IPS-18a (cell line): ENCODE results near the gene SPSB1.

Experiments used
- H3K27ac ChIP-seq: one replicate; pipeline ENCODE4 v1.5.1; 2013; ENCODE audit warnings: low read length
- H3K27me3 ChIP-seq: one replicate; pipeline ENCODE4 v1.6.1; 2013; ENCODE audit warnings: mild to moderate bottlenecking, low read length; ENCODE audit not compliant: control insufficient read depth, insufficient read depth
- H3K36me3 ChIP-seq: one replicate; pipeline ENCODE4 v1.6.1; 2013; ENCODE audit warnings: low read depth, low read length; ENCODE audit not compliant: control insufficient read depth
- H3K4me1 ChIP-seq: one replicate; pipeline ENCODE4 v1.6.1; 2013; ENCODE audit warnings: low read depth, low read length; ENCODE audit not compliant: control insufficient read depth
- H3K4me3 ChIP-seq: one replicate; pipeline ENCODE4 v1.5.1; 2013; ENCODE audit warnings: low read length
- H3K9ac ChIP-seq: one replicate; pipeline ENCODE4 v1.6.1; 2013; ENCODE audit warnings: mild to moderate bottlenecking, low read length, moderate library complexity
- H3K9me3 ChIP-seq: one replicate; pipeline ENCODE4 v1.6.1; 2013; ENCODE audit warnings: low read depth, low read length; ENCODE audit not compliant: control insufficient read depth

Gene SPSB1

GRCh38 chr1:9282696-9282955 is 10.1 kb upstream of the SPSB1 start:
- Histone ChIP-seq H3K9me3 (no peaks in the 10 kb centered on the region), H3K27ac (no peak overlapping the region), H3K4me3 (no peak overlapping the region), H3K36me3 (no peaks in the 10 kb centered on the region), H3K9ac (no peak overlapping the region), H3K27me3 (no peaks in the 10 kb centered on the region), H3K4me1 (peaks cover 3% of the 10 kb centered on the region)

DNA sequence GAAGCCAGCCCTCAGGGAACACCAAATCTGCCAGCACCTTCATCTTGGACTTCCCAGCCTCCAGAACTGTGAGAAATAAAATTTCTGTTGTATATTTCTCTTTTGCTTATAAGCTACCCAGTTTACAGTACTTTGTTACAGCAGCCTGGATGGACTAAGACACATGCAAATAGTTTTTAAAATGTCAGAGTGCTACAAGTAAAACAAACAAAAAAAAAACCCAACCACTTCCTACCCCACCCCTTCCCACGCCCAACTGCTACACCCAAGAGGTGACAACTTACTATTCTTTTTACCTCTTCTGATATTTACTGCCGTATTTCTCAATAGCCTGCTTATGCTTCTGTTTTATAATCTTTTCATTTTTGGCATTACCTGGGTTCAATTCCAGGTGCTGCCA is 8.6 kb upstream of the SPSB1 start:
- no peak overlapping the region for H3K4me3 ChIP-seq
- peaks cover 3% of the 10 kb centered on the region for H3K4me1 ChIP-seq
- no peaks in the 10 kb centered on the region for H3K36me3 ChIP-seq
- H3K9ac ChIP-seq: no peak overlapping the region
- no peaks in the 10 kb centered on the region for H3K9me3 ChIP-seq
- H3K27ac ChIP-seq: no peak overlapping the region
- no peaks in the 10 kb centered on the region for H3K27me3 ChIP-seq

DNA sequence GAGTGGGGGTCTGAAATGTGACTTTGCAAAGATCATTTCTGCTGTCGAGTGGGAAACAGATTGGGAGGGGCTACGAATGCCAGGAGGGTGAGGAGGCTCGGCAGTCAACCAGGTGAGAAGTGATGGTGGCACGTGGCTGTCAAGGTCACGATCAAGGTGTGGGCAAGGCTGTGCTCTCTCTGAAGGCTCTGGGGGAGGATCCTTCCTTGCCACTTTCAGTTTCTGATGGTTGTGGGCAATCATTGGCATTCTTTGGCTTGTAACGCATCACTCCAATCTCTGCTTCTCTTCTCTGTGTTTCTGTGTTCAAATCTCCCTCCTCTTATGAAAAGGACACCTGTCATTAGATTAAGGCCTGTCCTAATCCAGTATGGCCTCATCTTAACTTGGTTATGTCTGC is 6.1 kb upstream of the SPSB1 start:
- H3K27ac ChIP-seq: no peak overlapping the region

DNA sequence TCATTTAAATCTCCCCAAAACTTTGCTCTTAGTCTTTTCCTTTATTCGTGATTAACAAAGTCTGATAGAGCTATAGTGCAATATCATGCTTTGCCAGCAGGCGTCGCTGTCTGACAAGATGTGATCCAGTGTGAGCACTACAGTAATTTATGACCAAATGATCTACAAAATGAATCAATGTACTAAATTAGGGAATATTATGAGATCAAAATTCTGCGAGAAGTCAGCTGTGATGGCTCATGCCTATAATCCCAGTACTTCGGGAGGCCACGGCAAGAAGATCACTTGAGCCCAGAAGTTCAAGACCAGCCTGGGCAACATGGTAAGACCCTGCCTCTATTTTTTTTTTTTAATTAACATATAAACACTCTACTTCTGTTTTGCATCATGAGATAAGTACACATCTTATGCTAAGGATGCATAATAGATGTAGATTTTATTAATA is 3.6 kb upstream of the SPSB1 start:
- Histone ChIP-seq H3K36me3 (no peaks in the 10 kb centered on the region), H3K27ac (no peak overlapping the region), H3K9ac (no peak overlapping the region), H3K27me3 (peaks cover 19% of the 10 kb centered on the region), H3K9me3 (no peaks in the 10 kb centered on the region), H3K4me3 (no peak overlapping the region), H3K4me1 (no peaks in the 10 kb centered on the region)

More for the DNA sequence above, 6.1 kb upstream of the SPSB1 start:
- Histone ChIP-seq H3K27me3 (peaks cover 2% of the 10 kb centered on the region), H3K36me3 (no peaks in the 10 kb centered on the region), H3K4me1 (no peaks in the 10 kb centered on the region), H3K9me3 (no peaks in the 10 kb centered on the region), H3K9ac (no peak overlapping the region), H3K4me3 (no peak overlapping the region)

DNA sequence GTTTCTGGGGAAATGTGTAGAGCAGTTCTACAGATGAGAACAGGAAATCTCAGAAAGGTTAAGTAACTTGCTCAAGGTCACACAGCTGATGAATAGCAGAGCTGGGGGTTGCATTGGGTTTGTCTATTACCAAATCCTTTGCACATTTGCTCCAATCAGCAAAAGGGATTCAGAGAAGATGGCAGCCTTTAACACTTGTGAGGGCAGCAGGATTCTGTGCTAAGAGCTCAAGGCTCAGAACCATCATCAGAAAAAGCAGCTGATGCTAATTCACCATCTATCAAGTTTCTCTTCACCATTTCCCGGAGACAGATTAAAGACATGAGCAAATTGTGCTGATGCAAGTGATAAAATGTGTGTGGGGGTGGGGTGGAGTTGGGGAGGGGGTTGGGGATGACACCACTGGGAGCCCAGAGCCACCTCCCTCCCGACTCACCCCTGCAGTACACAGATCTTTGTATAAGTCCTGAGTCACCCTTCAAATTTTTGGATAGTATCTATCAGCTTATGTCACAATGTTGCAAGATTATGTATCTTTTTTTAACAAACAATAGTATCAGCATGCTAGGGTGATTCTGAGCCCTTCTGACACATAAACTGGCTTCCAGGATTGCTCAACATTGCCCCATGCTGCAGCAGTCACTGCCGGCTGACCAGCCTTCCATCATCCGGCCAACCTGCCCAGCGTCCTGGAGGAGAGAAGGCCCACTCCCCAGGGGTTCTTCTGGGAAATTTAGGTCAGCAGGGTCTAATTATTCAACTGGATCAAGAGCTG is 2.8 kb upstream of the SPSB1 start:
- peaks cover 27% of the 10 kb centered on the region for H3K27me3 ChIP-seq
- no peak overlapping the region for H3K9ac ChIP-seq
- no peaks in the 10 kb centered on the region for H3K9me3 ChIP-seq
- no peak overlapping the region for H3K27ac ChIP-seq
- H3K36me3 ChIP-seq: no peaks in the 10 kb centered on the region
- H3K4me1 ChIP-seq: no peaks in the 10 kb centered on the region
- no peak overlapping the region for H3K4me3 ChIP-seq

DNA sequence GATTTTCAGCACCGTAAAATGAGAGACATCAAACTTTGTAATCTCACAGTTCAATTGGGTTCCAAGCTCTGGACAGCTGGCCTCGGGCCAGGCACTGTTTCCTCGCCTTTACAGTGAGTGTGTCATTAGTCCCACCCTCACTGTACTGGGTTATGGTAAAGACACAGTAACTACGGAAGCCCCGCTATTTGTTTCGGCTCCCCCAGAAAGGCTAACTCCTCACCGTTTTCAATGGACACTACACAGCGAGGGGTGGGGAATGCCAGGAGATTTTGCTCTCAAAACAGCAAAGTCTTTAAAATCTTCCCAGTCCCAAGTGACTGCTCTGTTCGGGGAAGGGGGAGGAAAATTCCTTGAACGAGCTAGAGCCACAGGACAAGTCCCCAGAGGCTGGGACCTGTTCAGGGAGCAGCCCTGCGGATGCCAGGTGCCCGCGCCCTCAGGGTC is 757 bp upstream of the SPSB1 start:
- Histone ChIP-seq H3K9me3 (no peaks in the 10 kb centered on the region), H3K4me3 (peak overlapping the region; percentile 55), H3K36me3 (no peaks in the 10 kb centered on the region), H3K27ac (no peak overlapping the region), H3K9ac (no peak overlapping the region), H3K27me3 (peaks cover 28% of the 10 kb centered on the region), H3K4me1 (no peaks in the 10 kb centered on the region)

DNA sequence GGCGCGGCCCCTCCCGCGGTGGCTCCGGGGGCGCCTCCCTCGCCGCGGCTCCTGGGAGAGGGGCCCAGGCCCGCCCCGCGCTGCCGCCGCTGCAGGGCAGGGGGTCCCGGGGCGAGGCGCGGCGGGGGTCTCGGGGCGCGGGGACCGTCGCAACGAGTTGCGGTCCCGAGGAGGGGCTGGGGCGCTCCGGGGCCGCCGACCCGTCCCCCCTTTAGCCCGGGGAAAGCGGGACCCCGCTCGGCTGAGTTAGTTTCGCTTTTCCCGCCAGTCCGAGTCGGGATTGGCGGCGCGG is 493 bp downstream of the SPSB1 start:
- Histone ChIP-seq H3K9me3 (no peaks in the 10 kb centered on the region), H3K36me3 (no peaks in the 10 kb centered on the region), H3K4me1 (no peaks in the 10 kb centered on the region), H3K4me3 (peak overlapping the region; percentile 58), H3K9ac (no peak overlapping the region), H3K27me3 (peaks cover 28% of the 10 kb centered on the region), H3K27ac (no peak overlapping the region)

DNA sequence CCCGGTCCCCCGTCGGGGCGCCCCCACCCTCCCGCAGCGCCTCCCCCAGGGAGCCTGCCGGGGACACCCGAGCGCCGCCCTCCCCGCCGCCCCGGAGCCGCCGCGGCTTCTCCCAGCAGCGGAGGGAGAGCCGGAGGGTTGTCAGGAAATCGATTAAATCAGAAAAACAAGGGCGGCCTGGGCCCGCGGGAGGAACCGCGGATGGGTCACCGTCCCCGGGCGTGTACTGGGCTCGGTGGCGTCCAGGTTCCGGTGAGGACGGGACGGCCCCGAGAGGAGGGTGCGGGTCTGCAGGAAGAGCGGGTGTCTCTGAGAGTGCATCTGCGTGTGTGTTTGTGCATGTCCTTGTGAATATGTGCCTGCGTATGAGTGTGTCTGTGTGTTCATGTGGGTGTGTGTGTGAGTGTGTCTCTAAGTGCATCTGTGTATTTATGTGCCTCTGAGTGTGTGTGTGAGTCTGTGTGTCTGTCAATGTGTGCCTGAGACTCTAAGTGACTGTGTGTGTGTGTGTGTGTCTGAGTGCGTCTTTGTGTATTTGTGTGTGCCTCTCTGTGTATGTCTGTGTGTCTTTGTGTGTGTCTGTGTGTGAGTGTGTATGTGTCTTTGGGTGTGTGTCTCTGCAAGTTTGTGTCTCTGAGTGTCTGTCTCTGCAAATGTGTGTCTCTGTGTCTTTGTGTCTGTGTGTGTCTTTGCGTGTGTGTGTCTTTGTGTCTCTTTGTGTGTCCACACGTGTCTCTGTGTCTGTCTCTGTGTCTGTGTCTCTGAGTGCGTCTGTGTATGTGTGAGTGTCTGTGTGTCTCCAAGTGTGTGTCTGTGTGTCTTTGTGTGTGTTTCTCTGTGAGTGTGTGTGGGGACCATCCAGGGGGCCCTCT is 1.1 kb downstream of the SPSB1 start:
- no peak overlapping the region for H3K27ac ChIP-seq
- H3K9ac ChIP-seq: peak overlapping the region; percentile 4
- peak overlapping the region; percentile 58 for H3K4me3 ChIP-seq
- peaks cover 28% of the 10 kb centered on the region for H3K27me3 ChIP-seq
- no peaks in the 10 kb centered on the region for H3K9me3 ChIP-seq
- H3K4me1 ChIP-seq: no peaks in the 10 kb centered on the region
- no peaks in the 10 kb centered on the region for H3K36me3 ChIP-seq

GRCh38 chr1:9294405-9294773 is 1.7 kb downstream of the SPSB1 start:
- Histone ChIP-seq H3K4me3 (no peak overlapping the region), H3K27me3 (peaks cover 28% of the 10 kb centered on the region), H3K9me3 (no peaks in the 10 kb centered on the region), H3K36me3 (no peaks in the 10 kb centered on the region), H3K9ac (no peak overlapping the region), H3K4me1 (no peaks in the 10 kb centered on the region), H3K27ac (no peak overlapping the region)

DNA sequence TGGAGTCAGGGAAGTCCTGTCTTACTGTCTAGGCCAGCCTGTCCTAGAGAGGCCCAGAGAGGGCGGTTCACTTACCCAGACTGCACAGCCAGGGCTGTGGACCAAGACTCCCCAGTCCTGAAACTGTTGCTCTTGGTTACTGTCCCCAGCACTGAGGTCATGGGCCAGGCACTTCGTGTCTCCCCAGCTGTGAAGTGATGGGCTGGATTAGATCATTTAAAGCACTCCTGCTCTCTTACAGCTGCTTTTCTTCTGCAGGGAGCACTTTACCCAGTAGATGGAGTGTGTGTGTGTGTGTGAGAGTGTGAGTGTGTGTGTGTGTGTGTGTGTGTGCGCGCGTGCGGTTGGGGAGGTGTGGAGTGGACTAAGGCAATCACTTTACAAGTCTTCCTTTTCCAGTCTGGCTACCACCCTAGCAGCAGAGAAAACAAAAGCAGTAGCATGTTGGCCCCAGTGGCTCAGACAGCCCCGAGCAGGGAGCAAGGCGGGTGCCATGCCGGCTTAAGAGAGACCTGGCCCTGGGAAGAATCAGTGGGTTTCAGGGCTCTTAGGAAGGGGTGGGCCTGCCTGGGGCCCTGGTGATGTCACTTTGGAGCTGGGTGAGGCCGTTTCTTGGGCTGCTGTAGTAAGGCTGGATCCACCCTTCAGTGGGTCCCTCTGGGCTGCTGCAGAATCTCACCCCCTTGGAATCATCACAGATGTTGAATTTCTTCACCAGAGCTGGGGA is 2.4 kb downstream of the SPSB1 start:
- H3K27me3 ChIP-seq: peaks cover 28% of the 10 kb centered on the region
- H3K9ac ChIP-seq: no peak overlapping the region
- no peak overlapping the region for H3K4me3 ChIP-seq
- H3K9me3 ChIP-seq: no peaks in the 10 kb centered on the region
- no peaks in the 10 kb centered on the region for H3K36me3 ChIP-seq
- no peaks in the 10 kb centered on the region for H3K4me1 ChIP-seq
- H3K27ac ChIP-seq: no peak overlapping the region

- Histone ChIP-seq H3K9me3 (no peaks in the 10 kb centered on the region), H3K9ac (no peak overlapping the region), H3K27me3 (peaks cover 28% of the 10 kb centered on the region), H3K4me3 (no peak overlapping the region), H3K27ac (no peak overlapping the region), H3K36me3 (no peaks in the 10 kb centered on the region), H3K4me1 (no peaks in the 10 kb centered on the region)
Observed at GRCh38 chr1:9295884-9296283, 3.2 kb downstream of the SPSB1 start.
